ENCODE measurements around the gene TRAF3IP3. TPM values are rescaled to one million over a fixed set of nuclear protein-coding genes. Genes with fewer than 3 reads are reported as not detected.

Gene TRAF3IP3
- total RNA-seq, 1 experiment from 2014 or later: 0.34 TPM

DNA sequence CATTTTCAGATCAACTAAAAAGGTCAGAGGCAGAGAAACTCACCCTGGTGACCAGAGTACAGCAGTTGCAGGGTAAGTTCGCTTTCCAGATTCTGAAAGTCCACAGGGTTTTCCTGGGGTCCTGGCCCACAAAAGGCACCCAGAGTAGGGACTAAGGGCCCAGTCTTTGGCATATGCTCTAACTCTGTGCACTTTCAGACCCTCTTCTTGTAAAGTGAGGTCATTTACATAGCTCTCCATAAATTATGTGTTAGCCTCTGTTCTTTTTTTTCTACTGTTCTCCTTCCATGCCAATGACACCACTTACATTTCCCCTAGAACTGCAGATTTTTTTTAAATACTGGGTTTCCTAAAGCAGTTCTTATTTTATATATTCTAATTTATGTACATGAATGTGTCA is 22.2 kb downstream of the TRAF3IP3 start:
- DNase-seq (ENCODE audit: low read depth, low spot score) (no peak), ATAC-seq (no peak)
- ChIA-PET POLR2A (no interaction called here), CTCF (no interaction called here), RAD21 (ENCODE audit: low non-redundant PET in 1 of 2, low total read pairs in 2 of 2, uncharacterized antibody in 2 of 2, unreplicated experiment in 2 of 2) (no interaction called here)
- no peak overlapping the region for H3K27ac ChIP-seq (ENCODE audit: low read depth, low read length)
- H3K9me2 ChIP-seq (ENCODE audit: insufficient read depth): no peaks in the 10 kb centered on the region
- TF ChIP-seq, protein P1, sequence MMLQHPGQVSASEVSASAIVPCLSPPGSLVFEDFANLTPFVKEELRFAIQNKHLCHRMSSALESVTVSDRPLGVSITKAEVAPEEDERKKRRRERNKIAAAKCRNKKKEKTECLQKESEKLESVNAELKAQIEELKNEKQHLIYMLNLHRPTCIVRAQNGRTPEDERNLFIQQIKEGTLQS (IDR thresholded peaks at IDR 0.05): no peak
- TF ChIP-seq TCF7L2 (IDR thresholded peaks at IDR 0.05; ENCODE audit: borderline replicate concordance, extremely low read depth, insufficient read depth, insufficient read length) (no peak), ELF1 (IDR thresholded peaks at IDR 0.05; ENCODE audit: borderline replicate concordance, low read depth) (no peak), REST (IDR thresholded peaks at IDR 0.05; ENCODE audit: low read depth) (no peak), FOSL1 (IDR thresholded peaks at IDR 0.05; ENCODE audit: low read depth) (no peak), POLR2AphosphoS5 (IDR thresholded peaks at IDR 0.05; ENCODE audit: low read depth, low read length) (no peak), CBX3 (IDR thresholded peaks at IDR 0.05; ENCODE audit: low read depth) (no peak), MAX (IDR thresholded peaks at IDR 0.05) (no peak), POLR2A (IDR thresholded peaks at IDR 0.05; ENCODE audit: borderline replicate concordance, extremely low read depth, insufficient read depth, insufficient read length) (no peak), RAD21 (IDR thresholded peaks at IDR 0.05; ENCODE audit: low read depth) (no peak), EZH2phosphoT487 (IDR thresholded peaks at IDR 0.05; ENCODE audit: borderline replicate concordance) (no peak), CTCF (IDR thresholded peaks at IDR 0.05 in 2 of 3, conservative IDR thresholded peaks at IDR 0.05 in 1 of 3; ENCODE audit: borderline replicate concordance in 1 of 3, insufficient read depth in 1 of 3, low read depth in 2 of 3, low read length in 2 of 3) (no peak), SRF (IDR thresholded peaks at IDR 0.05; ENCODE audit: low read depth) (no peak), EGR1 (IDR thresholded peaks at IDR 0.05; ENCODE audit: low read depth) (no peak), CEBPB (IDR thresholded peaks at IDR 0.05; ENCODE audit: low read depth) (no peak), EZH2 (IDR thresholded peaks at IDR 0.05) (no peak), ZFX (IDR thresholded peaks at IDR 0.05) (no peak), ZNF274 (IDR thresholded peaks at IDR 0.05; ENCODE audit: low read depth, low read length) (no peak), YY1 (IDR thresholded peaks at IDR 0.05; ENCODE audit: extremely low read depth, insufficient replicate concordance, low read depth, low read length) (no peak), SP1 (IDR thresholded peaks at IDR 0.05; ENCODE audit: low read depth) (no peak)
- H3K4me3 ChIP-seq (replicated peaks in 1 of 2; ENCODE audit: low read depth in 1 of 2, low read length in 2 of 2): no peak overlapping the region
- no peak overlapping the region for H2AFZ ChIP-seq (ENCODE audit: low read depth, low read length, poor library complexity, severe bottlenecking)
- no peaks in the 10 kb centered on the region for H4K20me1 ChIP-seq (ENCODE audit: insufficient read depth)
- H3K4me1 ChIP-seq (ENCODE audit: control insufficient read depth in 1 of 2, insufficient read depth in 2 of 2, low read length in 2 of 2): no peaks in the 10 kb centered on the region
- BruUV-seq (replicated peaks): no TSS peak
- no peaks in the 10 kb centered on the region for H3K36me3 ChIP-seq (ENCODE audit: control insufficient read depth in 1 of 2, insufficient read depth in 2 of 2, low read length in 2 of 2)
- no peak overlapping the region for H3K4me2 ChIP-seq (ENCODE audit: low read length)
- H3K79me2 ChIP-seq (ENCODE audit: insufficient read depth, low read length): peaks cover 5% of the 10 kb centered on the region; the same call in 1 of the 2 replicates
- H3K9ac ChIP-seq (ENCODE audit: low read length): no peak overlapping the region
- no peaks in the 10 kb centered on the region for H3K9me3 ChIP-seq (ENCODE audit: control insufficient read depth in 1 of 2, insufficient read depth in 1 of 2, low read depth in 1 of 2, low read length in 2 of 2)
- no peaks in the 10 kb centered on the region for H3K27me3 ChIP-seq (ENCODE audit: insufficient read depth, low read length)
- intact Hi-C loops (cut with micrococcal nuclease): no loop called here
